ENCODE results near the gene SDR42E2.

SDR42E2 gene

DNA sequence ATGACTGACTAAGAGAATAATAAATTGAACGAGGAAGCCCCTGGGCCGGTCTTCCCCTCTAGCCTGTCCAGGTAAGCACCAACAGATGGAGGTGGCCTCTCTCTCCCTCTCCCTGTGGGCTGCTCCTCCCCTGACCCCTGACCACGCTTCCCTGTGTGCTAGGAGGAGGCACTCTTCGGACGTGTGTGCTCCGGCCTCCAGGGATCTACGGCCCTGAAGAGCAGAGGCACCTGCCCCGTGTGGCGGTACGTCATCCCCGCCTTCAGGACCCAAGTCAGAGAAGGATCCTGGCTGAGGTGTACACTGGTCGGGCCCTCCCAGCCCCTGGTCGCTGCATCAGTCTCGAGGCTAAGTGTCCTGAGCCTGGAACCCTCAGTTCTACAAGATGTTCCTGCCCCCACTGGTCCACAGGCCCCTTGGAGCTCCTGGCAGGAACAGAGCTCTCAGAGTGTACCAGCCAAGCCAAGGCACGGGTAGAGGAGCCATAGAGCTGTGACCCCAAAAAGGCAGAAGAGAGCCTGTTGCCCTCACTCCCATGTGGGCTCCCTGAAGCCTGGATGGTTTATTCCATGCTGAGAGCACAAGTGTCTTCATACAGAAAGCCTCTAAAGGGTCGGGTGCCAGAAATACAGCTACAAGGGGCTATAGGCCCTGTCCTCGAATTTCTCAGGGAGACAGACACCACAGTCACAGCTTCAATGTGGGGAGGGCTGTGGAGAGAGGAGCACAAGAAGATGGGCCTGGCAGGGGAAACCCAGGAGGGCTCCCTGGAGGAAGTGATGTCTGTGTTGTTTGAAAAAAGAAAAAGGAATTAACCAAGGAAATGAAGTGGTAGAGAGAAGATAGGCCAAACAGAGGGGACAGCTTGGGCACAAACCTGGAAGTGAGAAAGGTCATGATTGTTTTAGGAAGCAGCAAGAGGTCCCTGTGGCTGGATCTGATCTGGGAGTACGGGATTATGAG, 15.9 kb downstream of the SDR42E2 start:
- H3K36me3 Mint-ChIP-seq (ENCODE audit: low read depth) = no peaks in the 10 kb centered on the region
- H3K27ac Mint-ChIP-seq = no peak overlapping the region
- no peak overlapping the region for H3K4me3 Mint-ChIP-seq
- no peaks in the 10 kb centered on the region for H3K27me3 Mint-ChIP-seq
- no peak for DNase-seq
- H3K9me3 Mint-ChIP-seq = no peaks in the 10 kb centered on the region
- no peaks in the 10 kb centered on the region for H3K4me1 Mint-ChIP-seq (ENCODE audit: low read depth)

DNA sequence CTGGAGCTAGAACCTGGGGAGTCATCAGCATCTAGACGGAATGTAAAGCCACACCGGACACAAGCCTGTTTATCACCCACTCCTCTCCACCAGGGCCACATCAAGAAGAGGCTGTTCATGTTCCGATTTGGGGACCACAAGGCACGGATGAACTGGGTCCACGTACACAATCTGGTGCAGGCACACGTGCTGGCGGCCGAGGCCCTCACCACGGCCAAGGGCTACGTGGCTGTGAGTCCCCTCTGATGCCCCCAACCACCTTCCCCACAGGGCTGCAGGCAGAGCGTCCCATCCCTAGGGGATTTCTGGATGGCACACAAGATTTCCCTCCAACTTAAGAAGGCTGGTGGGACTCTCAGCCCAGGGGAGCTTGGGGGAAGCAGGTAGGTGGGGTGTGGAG, 19.1 kb downstream of the SDR42E2 start:
- no peaks in the 10 kb centered on the region for H3K4me1 Mint-ChIP-seq (ENCODE audit: low read depth)

DNA sequence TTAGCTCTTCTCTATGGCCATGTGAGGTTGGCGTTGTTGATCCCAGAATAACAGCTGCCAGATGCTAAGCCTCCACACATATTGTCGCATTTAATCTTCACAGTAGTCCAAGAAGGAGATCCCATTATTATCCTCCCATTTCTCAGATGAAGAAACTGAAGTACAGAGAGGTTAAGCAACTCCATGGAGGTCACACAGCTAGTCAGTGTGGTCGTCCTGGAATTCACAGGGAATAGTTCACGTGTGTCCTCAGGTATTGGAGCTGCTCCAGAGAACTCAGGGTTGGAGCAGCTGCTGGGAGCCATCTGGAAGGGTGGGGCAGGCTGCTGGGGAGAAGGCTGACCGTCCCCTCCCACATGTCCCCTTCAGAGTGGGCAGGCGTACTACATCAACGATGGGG, 19.5 kb downstream of the SDR42E2 start:
- Mint-ChIP-seq H3K36me3 (ENCODE audit: low read depth) (no peaks in the 10 kb centered on the region), H3K27ac (no peak overlapping the region), H3K9me3 (no peaks in the 10 kb centered on the region), H3K27me3 (no peaks in the 10 kb centered on the region), H3K4me1 (ENCODE audit: low read depth) (peaks cover 2% of the 10 kb centered on the region), H3K4me3 (no peak overlapping the region)
- DNase-seq = no peak

More for the DNA sequence above, 19.1 kb downstream of the SDR42E2 start:
- DNase-seq = no peak
- Mint-ChIP-seq H3K9me3 (no peaks in the 10 kb centered on the region), H3K27me3 (no peaks in the 10 kb centered on the region), H3K27ac (no peak overlapping the region), H3K4me3 (no peak overlapping the region), H3K36me3 (ENCODE audit: low read depth) (no peaks in the 10 kb centered on the region)

DNA sequence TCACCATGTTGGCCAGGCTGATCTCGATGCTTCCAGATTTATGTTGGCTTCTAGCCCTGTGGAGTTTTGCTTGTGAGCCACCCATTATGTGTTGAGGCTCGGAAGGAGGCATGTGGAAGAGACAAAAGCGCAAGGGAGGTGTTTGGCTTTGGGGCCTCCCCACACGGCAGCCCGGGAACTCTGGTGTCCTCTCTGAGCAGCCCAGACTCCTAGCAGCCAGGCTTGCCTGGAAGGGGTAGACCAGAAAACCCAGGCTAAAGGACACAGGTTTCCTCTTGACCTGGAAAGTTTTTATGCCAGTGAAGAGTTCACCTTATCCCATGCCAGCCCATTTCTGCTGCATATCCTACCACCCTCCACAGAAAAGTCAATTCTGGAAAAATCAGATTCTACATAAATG, 21.0 kb downstream of the SDR42E2 start:
- H3K27ac Mint-ChIP-seq = no peak overlapping the region
- no peaks in the 10 kb centered on the region for H3K27me3 Mint-ChIP-seq
- H3K36me3 Mint-ChIP-seq (ENCODE audit: low read depth) = no peaks in the 10 kb centered on the region
- H3K4me3 Mint-ChIP-seq = no peak overlapping the region
- no peak for DNase-seq
- H3K4me1 Mint-ChIP-seq (ENCODE audit: low read depth) = peaks cover 8% of the 10 kb centered on the region
- H3K9me3 Mint-ChIP-seq = no peaks in the 10 kb centered on the region

DNA sequence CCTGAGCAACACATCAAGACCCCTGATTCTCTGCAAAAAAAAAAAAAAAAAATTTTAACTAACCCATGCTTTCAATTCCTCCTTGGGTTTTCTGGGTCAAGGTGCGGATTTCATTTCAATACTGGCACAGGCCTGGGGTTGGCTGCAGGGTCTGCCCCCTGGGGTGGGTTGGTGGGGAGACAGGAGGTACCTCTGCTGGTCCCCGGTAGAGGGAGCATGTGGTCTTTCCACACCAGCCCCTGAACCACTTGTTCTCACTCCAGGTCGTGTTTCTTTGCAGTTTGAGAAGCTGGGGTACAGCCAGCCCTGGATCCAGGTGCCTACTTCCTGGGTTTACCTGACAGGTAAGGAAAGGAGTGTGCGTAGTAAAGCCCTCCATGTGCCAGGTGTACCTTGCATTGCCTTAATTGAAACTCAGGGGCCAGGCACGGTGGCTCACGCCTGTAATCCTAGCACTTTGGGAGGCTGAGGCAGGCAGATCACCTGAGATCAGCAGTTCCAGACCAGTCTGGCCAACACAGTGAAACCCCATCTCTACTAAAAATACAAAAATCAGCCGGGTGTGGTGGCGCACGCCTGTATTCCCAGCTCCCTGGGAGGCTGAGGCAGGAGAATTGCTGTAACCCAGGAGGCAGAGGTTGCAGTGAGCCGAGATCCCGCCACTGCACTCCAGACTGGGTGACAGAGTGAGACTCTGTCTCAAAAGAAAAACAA, 21.8 kb downstream of the SDR42E2 start:
- Mint-ChIP-seq H3K9me3 (no peaks in the 10 kb centered on the region), H3K27ac (no peak overlapping the region), H3K27me3 (no peaks in the 10 kb centered on the region), H3K4me1 (ENCODE audit: low read depth) (peaks cover 15% of the 10 kb centered on the region), H3K4me3 (no peak overlapping the region), H3K36me3 (ENCODE audit: low read depth) (no peaks in the 10 kb centered on the region)
- DNase-seq = no peak

DNA sequence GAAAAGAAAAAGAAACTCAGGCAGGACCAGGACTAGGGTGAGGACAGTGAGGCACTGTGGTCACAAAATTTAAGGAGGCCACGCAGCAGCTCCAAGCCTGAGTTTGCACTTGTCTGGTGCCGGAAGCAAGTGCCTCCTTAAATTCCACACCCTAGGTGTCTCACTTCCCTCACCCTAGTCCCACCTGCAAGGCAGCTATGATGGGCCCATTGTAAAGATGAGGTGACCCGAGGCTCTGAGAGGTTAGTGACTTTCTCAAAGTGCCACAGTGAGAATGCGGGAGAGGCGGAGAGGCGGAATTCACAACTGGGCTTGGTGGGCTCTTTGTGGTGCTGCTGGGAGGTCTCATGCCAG, 22.3 kb downstream of the SDR42E2 start:
- Mint-ChIP-seq H3K27ac (no peak overlapping the region), H3K36me3 (ENCODE audit: low read depth) (no peaks in the 10 kb centered on the region), H3K27me3 (no peaks in the 10 kb centered on the region), H3K9me3 (no peaks in the 10 kb centered on the region), H3K4me1 (ENCODE audit: low read depth) (peaks cover 20% of the 10 kb centered on the region), H3K4me3 (no peak overlapping the region)
- no peak for DNase-seq

DNA sequence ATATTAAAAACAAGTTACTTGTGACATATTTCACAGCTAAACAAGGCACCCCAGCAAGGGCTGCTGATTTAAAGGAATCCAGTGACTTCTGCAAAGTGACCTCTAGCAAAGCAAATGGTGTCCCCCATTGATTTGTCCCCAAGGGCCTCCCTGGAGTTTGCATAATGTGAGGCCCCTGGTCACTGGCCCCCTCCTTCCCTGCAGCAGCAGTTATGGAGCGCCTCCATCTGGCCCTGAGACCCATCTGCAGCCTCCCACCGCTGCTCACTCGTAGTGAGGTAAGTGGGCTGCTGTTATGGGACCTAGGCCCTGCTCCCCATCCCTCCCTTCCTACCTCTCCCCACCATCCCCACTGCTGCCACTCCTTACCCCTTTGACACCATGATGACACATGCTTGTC, 24.2 kb downstream of the SDR42E2 start:
- peaks cover 29% of the 10 kb centered on the region for H3K4me1 Mint-ChIP-seq (ENCODE audit: low read depth)
- DNase-seq = no peak
- H3K4me3 Mint-ChIP-seq = no peak overlapping the region
- no peaks in the 10 kb centered on the region for H3K27me3 Mint-ChIP-seq
- peak overlapping the region; percentile 23 for H3K27ac Mint-ChIP-seq
- H3K36me3 Mint-ChIP-seq (ENCODE audit: low read depth) = no peaks in the 10 kb centered on the region
- H3K9me3 Mint-ChIP-seq = no peaks in the 10 kb centered on the region

DNA sequence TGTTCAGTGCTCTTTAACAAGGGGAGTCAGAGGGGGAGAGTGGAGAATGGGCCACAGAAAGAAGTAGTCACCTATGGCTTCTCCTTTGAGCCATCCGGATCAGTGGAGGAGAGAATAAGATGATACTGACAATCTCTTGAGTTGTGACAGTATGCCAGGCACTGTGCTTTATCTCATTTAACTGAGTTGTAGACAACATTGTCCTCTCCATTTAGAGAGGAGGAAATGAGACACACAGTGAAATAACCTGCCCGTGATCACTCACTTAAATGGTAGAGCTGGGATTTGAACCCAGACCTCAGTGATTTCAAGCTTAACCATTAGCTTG, 25.9 kb downstream of the SDR42E2 start:
- H3K4me1 Mint-ChIP-seq (ENCODE audit: low read depth) = peaks cover 43% of the 10 kb centered on the region
- no peak overlapping the region for H3K4me3 Mint-ChIP-seq
- no peak for DNase-seq
- H3K27me3 Mint-ChIP-seq = no peaks in the 10 kb centered on the region
- no peaks in the 10 kb centered on the region for H3K9me3 Mint-ChIP-seq
- peak overlapping the region; percentile 56 for H3K27ac Mint-ChIP-seq
- no peaks in the 10 kb centered on the region for H3K36me3 Mint-ChIP-seq (ENCODE audit: low read depth)

DNA sequence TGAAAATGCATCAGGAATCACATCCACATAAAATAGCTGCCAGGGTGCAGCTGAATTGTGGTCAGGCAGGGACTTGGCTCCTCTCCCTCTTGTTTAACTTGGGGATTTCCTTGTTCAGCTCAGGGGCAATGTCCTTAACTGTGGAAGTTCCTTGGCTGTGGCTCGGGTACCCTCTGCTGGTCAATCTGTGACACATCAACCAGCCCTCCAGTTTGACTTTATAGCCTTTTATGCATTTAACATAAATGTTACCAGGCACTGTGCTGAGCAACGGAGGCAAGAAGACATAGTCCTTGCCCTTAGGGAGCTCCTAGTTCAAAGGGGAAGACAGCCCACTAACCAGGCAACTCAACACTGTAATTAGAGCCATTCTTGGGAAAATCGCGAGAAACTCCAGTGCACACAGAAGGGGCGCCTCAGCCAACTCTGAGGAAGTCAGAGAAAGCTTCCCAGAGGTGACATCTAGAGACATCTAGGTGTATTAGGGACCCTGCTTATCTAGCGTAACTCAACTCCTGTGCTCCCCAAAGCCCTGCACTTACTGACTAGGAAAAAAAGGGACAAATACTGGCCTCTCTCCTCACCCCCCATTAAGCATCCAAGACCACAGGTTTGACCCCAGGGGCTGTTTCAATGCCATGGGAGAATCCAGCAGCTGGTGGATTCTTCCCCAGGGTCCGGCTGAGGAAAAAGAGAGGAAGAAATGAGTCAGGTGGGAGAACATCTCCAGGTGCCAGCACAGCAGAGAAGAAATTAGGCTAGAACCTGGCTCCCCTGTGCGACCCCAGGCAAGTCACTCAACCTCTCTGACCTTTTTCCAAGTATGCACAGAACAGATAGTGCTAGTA, 26.5 kb downstream of the SDR42E2 start:
- peak; percentile 67 for DNase-seq
- Mint-ChIP-seq H3K36me3 (ENCODE audit: low read depth) (no peaks in the 10 kb centered on the region), H3K27me3 (no peaks in the 10 kb centered on the region), H3K4me1 (ENCODE audit: low read depth) (peaks cover 48% of the 10 kb centered on the region), H3K27ac (peak overlapping the region; percentile 100), H3K4me3 (peak overlapping the region; percentile 83), H3K9me3 (peaks cover 2% of the 10 kb centered on the region)

DNA sequence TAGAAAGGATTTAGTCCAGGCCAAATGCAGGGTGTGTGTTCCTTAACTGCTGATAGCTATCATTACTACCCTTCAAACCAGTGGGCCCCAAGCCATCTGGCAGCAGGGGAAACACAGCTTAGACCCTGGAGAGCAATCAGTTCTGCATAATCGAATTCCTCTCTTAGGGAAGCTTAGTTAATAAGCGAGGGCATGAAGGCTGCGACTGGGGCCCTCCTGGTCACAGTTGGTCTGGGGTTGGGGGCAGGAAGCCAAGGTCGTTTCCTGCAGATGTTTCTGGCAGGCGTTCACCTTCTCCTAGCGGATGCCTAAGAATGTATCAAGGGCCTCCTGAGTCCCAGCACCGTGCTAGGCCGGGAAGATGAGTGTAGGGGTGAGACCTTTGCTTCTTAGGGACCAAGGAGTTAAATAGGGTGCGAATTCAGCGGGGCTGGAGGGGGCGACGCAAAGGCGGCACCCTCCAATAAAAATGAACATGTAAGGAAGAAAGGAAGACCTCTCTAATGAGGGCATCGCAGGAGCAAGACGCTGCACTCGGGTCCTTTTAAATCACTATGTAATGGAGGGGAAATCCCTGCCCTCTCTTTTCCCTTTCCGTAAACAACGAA, 27.3 kb downstream of the SDR42E2 start:
- Mint-ChIP-seq H3K4me3 (peak overlapping the region; percentile 83), H3K4me1 (ENCODE audit: low read depth) (peaks cover 53% of the 10 kb centered on the region), H3K27ac (peak overlapping the region; percentile 100), H3K36me3 (ENCODE audit: low read depth) (no peaks in the 10 kb centered on the region), H3K9me3 (peaks cover 5% of the 10 kb centered on the region), H3K27me3 (no peaks in the 10 kb centered on the region)
- no peak for DNase-seq

DNA sequence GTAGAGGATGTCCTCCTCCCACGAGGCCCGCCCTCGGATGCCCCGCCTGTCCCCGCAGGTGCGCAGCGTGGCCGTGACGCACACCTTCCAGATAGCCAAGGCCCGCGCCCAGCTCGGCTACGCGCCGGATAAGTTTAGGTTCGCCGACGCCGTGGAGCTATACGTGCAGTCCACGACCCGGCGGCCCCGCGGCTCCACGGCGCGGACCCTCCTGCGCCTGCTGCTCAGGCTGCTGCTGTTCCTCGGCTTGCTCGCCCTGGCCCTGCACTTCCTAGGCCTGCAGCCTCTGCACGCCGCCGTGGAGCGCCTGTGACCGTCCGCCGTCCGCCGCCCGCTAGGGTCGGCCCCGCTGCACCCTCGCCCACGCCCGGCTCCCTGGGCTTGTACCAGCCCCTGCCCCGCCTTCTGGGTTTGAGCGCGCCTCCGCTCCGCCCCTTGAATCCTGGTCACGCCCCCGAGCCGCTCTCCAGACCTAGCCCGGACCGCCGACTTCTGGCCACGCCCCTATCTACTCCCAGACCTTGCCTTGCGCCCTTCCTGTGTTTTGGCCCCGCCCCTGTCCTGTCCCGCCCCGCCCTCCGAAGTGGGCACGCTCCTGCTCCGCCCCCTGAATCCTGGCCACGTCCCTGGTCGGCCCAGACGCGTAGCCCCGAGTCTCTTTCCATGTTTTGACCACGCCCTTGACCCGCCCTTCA, 27.9 kb downstream of the SDR42E2 start:
- peak overlapping the region; percentile 100 for H3K27ac Mint-ChIP-seq
- H3K4me1 Mint-ChIP-seq (ENCODE audit: low read depth) = peaks cover 59% of the 10 kb centered on the region
- peak overlapping the region; percentile 83 for H3K4me3 Mint-ChIP-seq
- peak; percentile 100 for DNase-seq
- H3K36me3 Mint-ChIP-seq (ENCODE audit: low read depth) = no peaks in the 10 kb centered on the region
- H3K9me3 Mint-ChIP-seq = peaks cover 5% of the 10 kb centered on the region
- no peaks in the 10 kb centered on the region for H3K27me3 Mint-ChIP-seq

DNA sequence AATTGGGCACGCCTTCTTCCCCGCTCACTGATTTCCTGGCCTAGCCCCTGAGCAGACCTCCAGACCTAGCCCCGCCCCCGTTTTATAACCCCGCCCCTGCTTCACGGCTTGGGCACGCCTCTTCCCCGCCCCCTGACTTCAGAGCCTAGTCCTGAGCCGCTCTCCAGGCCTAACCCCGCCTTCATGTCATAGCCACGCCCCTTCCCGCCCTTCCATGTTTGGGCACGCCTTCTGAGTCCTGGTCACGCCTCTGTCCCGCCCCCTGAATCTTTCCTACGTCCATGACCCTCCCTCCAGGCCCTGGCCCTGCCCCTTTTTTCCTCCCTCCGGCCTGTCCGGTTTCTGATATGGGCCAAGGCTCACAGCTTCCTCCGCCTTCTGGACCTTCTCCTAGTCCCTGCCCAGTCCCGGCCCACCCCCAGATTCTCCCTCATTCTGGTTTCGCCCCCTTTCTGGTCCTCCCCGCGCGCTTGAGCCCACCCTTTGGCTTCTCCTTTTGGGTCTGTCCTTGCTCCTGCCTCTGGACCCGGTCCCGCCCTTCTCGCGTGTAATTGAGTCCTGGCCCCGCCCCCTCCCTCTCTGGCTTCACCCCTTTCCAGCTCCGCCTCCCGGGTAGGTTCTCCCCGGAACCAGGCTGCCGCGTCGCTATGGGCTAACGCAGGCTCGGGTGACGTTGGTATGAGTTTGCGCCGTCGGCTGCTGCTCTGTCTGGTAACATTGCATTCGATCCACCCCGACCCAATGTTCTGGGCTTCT, 28.6 kb downstream of the SDR42E2 start:
- peak overlapping the region; percentile 83 for H3K4me3 Mint-ChIP-seq
- peak overlapping the region; percentile 100 for H3K27ac Mint-ChIP-seq
- peaks cover 5% of the 10 kb centered on the region for H3K9me3 Mint-ChIP-seq
- DNase-seq = peak; percentile 97
- H3K4me1 Mint-ChIP-seq (ENCODE audit: low read depth) = peaks cover 65% of the 10 kb centered on the region
- no peaks in the 10 kb centered on the region for H3K36me3 Mint-ChIP-seq (ENCODE audit: low read depth)
- H3K27me3 Mint-ChIP-seq = peaks cover 3% of the 10 kb centered on the region

DNA sequence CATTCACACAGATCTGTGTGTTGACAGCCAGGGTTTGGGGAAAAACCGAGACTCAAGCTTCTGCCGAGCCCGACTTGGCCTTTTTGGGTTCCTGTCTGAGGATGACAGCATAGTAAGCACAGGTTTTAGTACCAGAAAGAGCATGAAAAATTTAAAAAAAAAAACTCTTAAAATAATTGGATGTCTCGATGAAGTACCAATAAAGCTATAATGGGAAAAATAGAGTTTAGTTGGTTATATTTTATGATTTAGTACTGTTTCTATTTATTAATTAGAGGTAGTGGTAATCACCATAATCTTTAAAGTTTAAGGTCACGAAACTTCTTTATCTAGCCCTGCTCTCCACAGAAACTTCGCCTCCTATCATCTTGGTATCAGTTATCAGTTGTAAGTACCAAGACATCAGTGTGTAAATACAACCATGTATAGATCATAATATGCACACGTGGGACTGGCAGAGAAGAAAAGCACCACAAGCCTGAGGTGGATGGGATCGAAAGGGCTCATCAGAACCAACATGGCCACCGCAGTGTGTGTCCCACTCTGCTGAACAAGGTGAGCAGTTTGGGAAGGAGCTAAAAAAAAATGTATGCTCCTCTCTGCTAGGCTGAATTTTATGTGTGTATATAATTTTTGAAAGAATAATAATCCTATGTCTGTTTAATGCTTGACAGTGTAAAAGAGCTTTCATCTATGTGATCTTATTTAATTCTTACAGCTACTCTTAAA, 29.4 kb downstream of the SDR42E2 start:
- H3K36me3 Mint-ChIP-seq (ENCODE audit: low read depth) = no peaks in the 10 kb centered on the region
- DNase-seq = peak; percentile 44
- H3K27me3 Mint-ChIP-seq = peaks cover 3% of the 10 kb centered on the region
- peak overlapping the region; percentile 83 for H3K4me3 Mint-ChIP-seq
- H3K27ac Mint-ChIP-seq = peak overlapping the region; percentile 100
- peaks cover 68% of the 10 kb centered on the region for H3K4me1 Mint-ChIP-seq (ENCODE audit: low read depth)
- H3K9me3 Mint-ChIP-seq = peaks cover 5% of the 10 kb centered on the region

All from activated T-cell treated with anti-CD3 and anti-CD28 coated beads, Interleukin-2, amount 50 U/mL, for 24 hours (primary cell).